Measurements from ENCODE around the gene APBA2.

APBA2 gene

GRCh38 chr15:29134239-29134638 lies 248.5 kb downstream of the APBA2 start:
- DNase-seq (ENCODE audit: extremely low spot score, insufficient read length, low read depth) (no peak), FAIRE-seq (no peak)

GRCh38 chr15:29134641-29135308 lies 249.0 kb downstream of the APBA2 start:
- no peak for FAIRE-seq
- DNase-seq (ENCODE audit: extremely low spot score, insufficient read length, low read depth) = no peak

GRCh38 chr15:29135309-29135657 lies 249.5 kb downstream of the APBA2 start:
- FAIRE-seq = no peak

GRCh38 chr15:29135702-29136646 lies 250.2 kb downstream of the APBA2 start:
- DNase-seq (ENCODE audit: extremely low spot score, insufficient read length, low read depth) = no peak
- FAIRE-seq = no peak

More at GRCh38 chr15:29135309-29135657, 249.5 kb downstream of the APBA2 start:
- DNase-seq (ENCODE audit: extremely low spot score, insufficient read length, low read depth) = no peak

- DNase-seq (ENCODE audit: extremely low spot score, insufficient read length, low read depth) (no peak), FAIRE-seq (no peak)
Measured at GRCh38 chr15:29138260-29138659, 252.5 kb downstream of the APBA2 start.

- DNase-seq (ENCODE audit: extremely low spot score, insufficient read length, low read depth) = no peak
- FAIRE-seq = no peak
Measured at GRCh38 chr15:29139072-29139471, 253.3 kb downstream of the APBA2 start.

- FAIRE-seq (peak; percentile 21), DNase-seq (ENCODE audit: extremely low spot score, insufficient read length, low read depth) (peak; percentile 54)
Measured at GRCh38 chr15:29139540-29140459, 254.0 kb downstream of the APBA2 start.

GRCh38 chr15:29140475-29141307 lies 254.9 kb downstream of the APBA2 start:
- no peak for DNase-seq (ENCODE audit: extremely low spot score, insufficient read length, low read depth)

GRCh38 chr15:29141308-29142128 lies 255.7 kb downstream of the APBA2 start:
- no peak for DNase-seq (ENCODE audit: extremely low spot score, insufficient read length, low read depth)
- FAIRE-seq = no peak

More at GRCh38 chr15:29140475-29141307, 254.9 kb downstream of the APBA2 start:
- no peak for FAIRE-seq

GRCh38 chr15:29142129-29142747 lies 256.5 kb downstream of the APBA2 start:
- FAIRE-seq (peak; percentile 42), DNase-seq (ENCODE audit: extremely low spot score, insufficient read length, low read depth) (peak; percentile 14)

GRCh38 chr15:29143293-29143692 lies 257.5 kb downstream of the APBA2 start:
- FAIRE-seq (no peak), DNase-seq (ENCODE audit: extremely low spot score, insufficient read length, low read depth) (no peak)

- no peak for FAIRE-seq
- DNase-seq (ENCODE audit: extremely low spot score, insufficient read length, low read depth) = no peak
Measured at GRCh38 chr15:29143909-29144635, 258.3 kb downstream of the APBA2 start.

GRCh38 chr15:29149738-29150075 lies 263.9 kb downstream of the APBA2 start:
- DNase-seq (ENCODE audit: extremely low spot score, insufficient read length, low read depth) (no peak), FAIRE-seq (no peak)

GRCh38 chr15:29150515-29151483 lies 265.0 kb downstream of the APBA2 start:
- no peak for FAIRE-seq
- DNase-seq (ENCODE audit: extremely low spot score, insufficient read length, low read depth) = no peak

- FAIRE-seq = no peak
Measured at GRCh38 chr15:29151484-29151857, 265.7 kb downstream of the APBA2 start.

GRCh38 chr15:29156521-29156920 lies 270.7 kb downstream of the APBA2 start:
- FAIRE-seq = no peak
- no peak for DNase-seq (ENCODE audit: extremely low spot score, insufficient read length, low read depth)

More at GRCh38 chr15:29151484-29151857, 265.7 kb downstream of the APBA2 start:
- no peak for DNase-seq (ENCODE audit: extremely low spot score, insufficient read length, low read depth)

Measured in GM18507 (cell line).